ENCODE data around the gene ADAMTS9.
A peak's percentile ranks its signal among the peaks of the same experiment; 100 is the strongest.

ADAMTS9 gene

GRCh38 chr3:64696896-64697295, 9.1 kb upstream of the ADAMTS9 start:
- ATAC-seq (replicated peaks): no peak
- no peak for DNase-seq
- H3K9me3 Mint-ChIP-seq: peaks cover 0 to 4% of the 10 kb centered on the region in 2 donors
- H3K4me3 Mint-ChIP-seq: no peak overlapping the region
- no peak overlapping the region for H3K27ac Mint-ChIP-seq
- H3K4me1 Mint-ChIP-seq (ENCODE audit: low read depth in 2 of 2): no peaks in the 10 kb centered on the region
- H3K27me3 Mint-ChIP-seq: no peaks in the 10 kb centered on the region
- no peaks in the 10 kb centered on the region for H3K36me3 Mint-ChIP-seq (ENCODE audit: insufficient read depth)

- no peaks in the 10 kb centered on the region for H3K36me3 Mint-ChIP-seq (ENCODE audit: insufficient read depth)
- H3K4me3 Mint-ChIP-seq: no peak overlapping the region
- H3K4me1 Mint-ChIP-seq (ENCODE audit: low read depth in 2 of 2): no peaks in the 10 kb centered on the region
- peaks cover 0 to 3% of the 10 kb centered on the region in 2 donors for H3K9me3 Mint-ChIP-seq
- no peaks in the 10 kb centered on the region for H3K27me3 Mint-ChIP-seq
- no peak for ATAC-seq (replicated peaks)
- no peak for DNase-seq
- H3K27ac Mint-ChIP-seq: no peak overlapping the region
Observed at GRCh38 chr3:64694114-64694513, 6.3 kb upstream of the ADAMTS9 start.

GRCh38 chr3:64693031-64693430, 5.2 kb upstream of the ADAMTS9 start:
- peaks cover 7 to 10% of the 10 kb centered on the region in 2 donors for H3K27me3 Mint-ChIP-seq
- no peaks in the 10 kb centered on the region for H3K36me3 Mint-ChIP-seq (ENCODE audit: insufficient read depth)
- no peak for DNase-seq
- peaks cover 4 to 5% of the 10 kb centered on the region in 2 donors for H3K4me1 Mint-ChIP-seq (ENCODE audit: low read depth in 2 of 2)
- H3K27ac Mint-ChIP-seq: no peak overlapping the region
- no peak overlapping the region for H3K4me3 Mint-ChIP-seq
- no peak for ATAC-seq (replicated peaks)
- peaks cover 0 to 6% of the 10 kb centered on the region in 2 donors for H3K9me3 Mint-ChIP-seq

- no peak for DNase-seq
- no peak overlapping the region for H3K27ac Mint-ChIP-seq
Observed at GRCh38 chr3:64691051-64691450, 3.3 kb upstream of the ADAMTS9 start.

GRCh38 chr3:64687086-64687780, 567 bp downstream of the ADAMTS9 start:
- peaks cover 18 to 36% of the 10 kb centered on the region in 2 donors for H3K27me3 Mint-ChIP-seq
- peaks cover 5 to 8% of the 10 kb centered on the region in 2 donors for H3K4me1 Mint-ChIP-seq (ENCODE audit: low read depth in 2 of 2)

More at GRCh38 chr3:64691051-64691450, 3.3 kb upstream of the ADAMTS9 start:
- no peak for ATAC-seq (replicated peaks)
- Mint-ChIP-seq H3K27me3 (peaks cover 16 to 24% of the 10 kb centered on the region in 2 donors), H3K36me3 (ENCODE audit: insufficient read depth) (no peaks in the 10 kb centered on the region), H3K9me3 (peaks cover 0 to 8% of the 10 kb centered on the region in 2 donors), H3K4me1 (ENCODE audit: low read depth in 2 of 2) (peaks cover 5 to 8% of the 10 kb centered on the region in 2 donors), H3K4me3 (no peak overlapping the region)

GRCh38 chr3:64686446-64686908, 1.3 kb downstream of the ADAMTS9 start:
- Mint-ChIP-seq H3K27ac (no peak overlapping the region), H3K4me3 (peak overlapping the region in 1 of 2 donors; percentile 10), H3K36me3 (ENCODE audit: insufficient read depth) (no peaks in the 10 kb centered on the region), H3K27me3 (peaks cover 18 to 36% of the 10 kb centered on the region in 2 donors), H3K4me1 (ENCODE audit: low read depth in 2 of 2) (peaks cover 5 to 8% of the 10 kb centered on the region in 2 donors), H3K9me3 (peaks cover 9 to 11% of the 10 kb centered on the region in 2 donors)
- no peak for DNase-seq
- no peak for ATAC-seq (replicated peaks)

More at GRCh38 chr3:64687086-64687780, 567 bp downstream of the ADAMTS9 start:
- H3K9me3 Mint-ChIP-seq: peaks cover 9 to 14% of the 10 kb centered on the region in 2 donors
- no peak overlapping the region for H3K27ac Mint-ChIP-seq
- DNase-seq (no peak), ATAC-seq (replicated peaks) (no peak)
- H3K36me3 Mint-ChIP-seq (ENCODE audit: insufficient read depth): no peaks in the 10 kb centered on the region
- no peak overlapping the region for H3K4me3 Mint-ChIP-seq

GRCh38 chr3:64685800-64686445, 1.9 kb downstream of the ADAMTS9 start:
- H3K36me3 Mint-ChIP-seq (ENCODE audit: insufficient read depth): no peaks in the 10 kb centered on the region
- DNase-seq (no peak), ATAC-seq (replicated peaks) (no peak)
- peak overlapping the region in 1 of 2 donors; percentile 10 for H3K4me3 Mint-ChIP-seq
- H3K4me1 Mint-ChIP-seq (ENCODE audit: low read depth in 2 of 2): peaks cover 5 to 8% of the 10 kb centered on the region in 2 donors
- H3K27me3 Mint-ChIP-seq: peaks cover 18 to 36% of the 10 kb centered on the region in 2 donors
- peaks cover 9 to 11% of the 10 kb centered on the region in 2 donors for H3K9me3 Mint-ChIP-seq
- H3K27ac Mint-ChIP-seq: no peak overlapping the region

GRCh38 chr3:64685331-64685799, 2.4 kb downstream of the ADAMTS9 start:
- peaks cover 18 to 36% of the 10 kb centered on the region in 2 donors for H3K27me3 Mint-ChIP-seq
- no peak overlapping the region for H3K27ac Mint-ChIP-seq
- no peak overlapping the region for H3K4me3 Mint-ChIP-seq
- H3K9me3 Mint-ChIP-seq: peaks cover 9 to 11% of the 10 kb centered on the region in 2 donors
- no peak for DNase-seq
- no peaks in the 10 kb centered on the region for H3K36me3 Mint-ChIP-seq (ENCODE audit: insufficient read depth)
- no peak for ATAC-seq (replicated peaks)
- H3K4me1 Mint-ChIP-seq (ENCODE audit: low read depth in 2 of 2): peaks cover 5 to 8% of the 10 kb centered on the region in 2 donors

- Mint-ChIP-seq H3K4me1 (ENCODE audit: low read depth in 2 of 2) (peaks cover 5 to 8% of the 10 kb centered on the region in 2 donors), H3K27me3 (peaks cover 18 to 36% of the 10 kb centered on the region in 2 donors), H3K36me3 (ENCODE audit: insufficient read depth) (no peaks in the 10 kb centered on the region), H3K4me3 (no peak overlapping the region), H3K27ac (no peak overlapping the region), H3K9me3 (peaks cover 9 to 11% of the 10 kb centered on the region in 2 donors)
- DNase-seq (no peak), ATAC-seq (replicated peaks) (no peak)
Observed at GRCh38 chr3:64684715-64685261, 3.0 kb downstream of the ADAMTS9 start.

GRCh38 chr3:64681827-64682226, 6.0 kb downstream of the ADAMTS9 start:
- Mint-ChIP-seq H3K4me3 (no peak overlapping the region), H3K4me1 (ENCODE audit: low read depth in 2 of 2) (peaks cover 0 to 4% of the 10 kb centered on the region in 2 donors), H3K36me3 (ENCODE audit: insufficient read depth) (no peaks in the 10 kb centered on the region), H3K27ac (no peak overlapping the region), H3K27me3 (peaks cover 9 to 20% of the 10 kb centered on the region in 2 donors), H3K9me3 (peaks cover 8 to 16% of the 10 kb centered on the region in 2 donors)
- no peak for ATAC-seq (replicated peaks)
- no peak for DNase-seq

GRCh38 chr3:64681015-64681414, 6.8 kb downstream of the ADAMTS9 start:
- peaks cover 1 to 11% of the 10 kb centered on the region in 2 donors for H3K27me3 Mint-ChIP-seq
- no peaks in the 10 kb centered on the region for H3K36me3 Mint-ChIP-seq (ENCODE audit: insufficient read depth)
- H3K27ac Mint-ChIP-seq: no peak overlapping the region

GRCh38 chr3:64680334-64680733, 7.5 kb downstream of the ADAMTS9 start:
- Mint-ChIP-seq H3K9me3 (peaks cover 7 to 17% of the 10 kb centered on the region in 2 donors), H3K27me3 (peaks cover 0 to 5% of the 10 kb centered on the region in 2 donors), H3K4me1 (ENCODE audit: low read depth in 2 of 2) (no peaks in the 10 kb centered on the region), H3K36me3 (ENCODE audit: insufficient read depth) (no peaks in the 10 kb centered on the region), H3K4me3 (no peak overlapping the region), H3K27ac (no peak overlapping the region)
- ATAC-seq (replicated peaks) (no peak), DNase-seq (no peak)

More at GRCh38 chr3:64681015-64681414, 6.8 kb downstream of the ADAMTS9 start:
- Mint-ChIP-seq H3K4me3 (no peak overlapping the region), H3K9me3 (peaks cover 7 to 17% of the 10 kb centered on the region in 2 donors), H3K4me1 (ENCODE audit: low read depth in 2 of 2) (no peaks in the 10 kb centered on the region)
- no peak for ATAC-seq (replicated peaks)
- no peak for DNase-seq

- no peaks in the 10 kb centered on the region for H3K36me3 Mint-ChIP-seq (ENCODE audit: insufficient read depth)
- H3K27ac Mint-ChIP-seq: no peak overlapping the region
- no peak for ATAC-seq (replicated peaks)
- peaks cover 0 to 8% of the 10 kb centered on the region in 2 donors for H3K9me3 Mint-ChIP-seq
- H3K4me1 Mint-ChIP-seq (ENCODE audit: low read depth in 2 of 2): no peaks in the 10 kb centered on the region
- DNase-seq: no peak
- H3K27me3 Mint-ChIP-seq: no peaks in the 10 kb centered on the region
- no peak overlapping the region for H3K4me3 Mint-ChIP-seq
Observed at GRCh38 chr3:64677961-64678716, 9.7 kb downstream of the ADAMTS9 start.
